Lower leg skin (tissue), 3 donors: ENCODE measurements around the gene NCOA3.

Experiments
- POLR2A ChIP-seq, 2 donors: fragments of 450-650 bp; IDR thresholded peaks; one replicate each; pipeline ENCODE4 v1.6.1; 2016 to 2017; ENCODE audit warnings: antibody characterized with exemption in 2 of 2, mild to moderate bottlenecking in 1 of 2, moderate library complexity in 1 of 2
- TF ChIP-seq, protein P1 (sequence below), 3 donors: fragments of 450-650 bp; IDR thresholded peaks; one replicate each; pipeline ENCODE4 v1.5.1; 2016; ENCODE audit warnings: antibody characterized with exemption in 3 of 3, mild to moderate bottlenecking in 3 of 3, moderate library complexity in 2 of 3

DNA sequence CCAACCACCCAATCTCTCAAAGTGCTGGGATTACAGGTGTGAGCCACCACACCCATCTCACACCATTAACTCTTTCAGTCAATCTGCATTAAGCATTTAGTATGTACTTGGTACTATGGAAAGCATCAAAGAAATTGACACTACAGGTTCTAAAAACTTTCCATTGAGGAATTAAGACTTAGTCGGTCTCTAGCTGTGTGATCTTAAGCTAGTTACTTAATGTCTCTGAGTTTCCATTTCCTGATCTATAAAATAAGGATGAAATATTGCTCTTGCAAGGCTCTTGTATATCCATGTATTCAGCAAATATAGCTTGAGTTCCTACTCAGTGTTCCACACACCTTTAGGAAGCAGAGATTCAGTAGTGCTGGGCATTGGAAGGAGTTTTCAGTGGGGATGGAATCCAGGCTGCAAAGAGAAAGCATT, 48.9 kb upstream of the NCOA3 start:
- TF ChIP-seq POLR2A (IDR thresholded peaks at IDR 0.05), result no peak
- TF ChIP-seq, protein P1, sequence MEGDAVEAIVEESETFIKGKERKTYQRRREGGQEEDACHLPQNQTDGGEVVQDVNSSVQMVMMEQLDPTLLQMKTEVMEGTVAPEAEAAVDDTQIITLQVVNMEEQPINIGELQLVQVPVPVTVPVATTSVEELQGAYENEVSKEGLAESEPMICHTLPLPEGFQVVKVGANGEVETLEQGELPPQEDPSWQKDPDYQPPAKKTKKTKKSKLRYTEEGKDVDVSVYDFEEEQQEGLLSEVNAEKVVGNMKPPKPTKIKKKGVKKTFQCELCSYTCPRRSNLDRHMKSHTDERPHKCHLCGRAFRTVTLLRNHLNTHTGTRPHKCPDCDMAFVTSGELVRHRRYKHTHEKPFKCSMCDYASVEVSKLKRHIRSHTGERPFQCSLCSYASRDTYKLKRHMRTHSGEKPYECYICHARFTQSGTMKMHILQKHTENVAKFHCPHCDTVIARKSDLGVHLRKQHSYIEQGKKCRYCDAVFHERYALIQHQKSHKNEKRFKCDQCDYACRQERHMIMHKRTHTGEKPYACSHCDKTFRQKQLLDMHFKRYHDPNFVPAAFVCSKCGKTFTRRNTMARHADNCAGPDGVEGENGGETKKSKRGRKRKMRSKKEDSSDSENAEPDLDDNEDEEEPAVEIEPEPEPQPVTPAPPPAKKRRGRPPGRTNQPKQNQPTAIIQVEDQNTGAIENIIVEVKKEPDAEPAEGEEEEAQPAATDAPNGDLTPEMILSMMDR (IDR thresholded peaks at IDR 0.05), result no peak
